NCI-H1092 treated with DMSO at 0.1 percent for 48 hours (cell line): Measurements from ENCODE around the gene CCT2.

Experiments
- DNase-seq: peaks from one replicate; lab custom pipeline; 2025; lab: John Stamatoyannopoulos, UW

The CCT2 gene

GRCh38 chr12:69585189-69586062 lies at the start of gene CCT2:
CCT2 (plus strand) TSS chr12:69585459; CDS start chr12:69585522, 63 bp downstream.
- DNase-seq = peak; percentile 89

GRCh38 chr12:69540987-69541386 lies 44.3 kb upstream of the CCT2 start:
- no peak for DNase-seq

GRCh38 chr12:69544087-69544486 lies 41.2 kb upstream of the CCT2 start:
- no peak for DNase-seq

- no peak for DNase-seq
Observed at GRCh38 chr12:69545081-69545480, 40.2 kb upstream of the CCT2 start.

- DNase-seq = no peak
Observed at GRCh38 chr12:69546693-69547438, 38.4 kb upstream of the CCT2 start.

- DNase-seq = no peak
Observed at GRCh38 chr12:69548687-69549086, 36.6 kb upstream of the CCT2 start.

GRCh38 chr12:69550569-69551350 lies 34.5 kb upstream of the CCT2 start:
- DNase-seq = no peak

- DNase-seq = peak; percentile 1
Observed at GRCh38 chr12:69553628-69554248, 31.5 kb upstream of the CCT2 start.

GRCh38 chr12:69555461-69555860 lies 29.8 kb upstream of the CCT2 start:
- no peak for DNase-seq

- no peak for DNase-seq
Observed at GRCh38 chr12:69556383-69556782, 28.9 kb upstream of the CCT2 start.

- DNase-seq = no peak
Observed at GRCh38 chr12:69563166-69563762, 22.0 kb upstream of the CCT2 start.

- no peak for DNase-seq
Observed at GRCh38 chr12:69566603-69567002, 18.7 kb upstream of the CCT2 start.

GRCh38 chr12:69569236-69569635 lies 16.0 kb upstream of the CCT2 start:
- no peak for DNase-seq

GRCh38 chr12:69570000-69570516 lies 15.2 kb upstream of the CCT2 start:
- DNase-seq = no peak

- peak; percentile 41 for DNase-seq
Observed at GRCh38 chr12:69570545-69571399, 14.5 kb upstream of the CCT2 start.

- DNase-seq = no peak
Observed at GRCh38 chr12:69575346-69575745, 9.9 kb upstream of the CCT2 start.

- no peak for DNase-seq
Observed at GRCh38 chr12:69578283-69578682, 7.0 kb upstream of the CCT2 start.

GRCh38 chr12:69579029-69579428 lies 6.2 kb upstream of the CCT2 start:
- no peak for DNase-seq

- DNase-seq = no peak
Observed at GRCh38 chr12:69580074-69580473, 5.2 kb upstream of the CCT2 start.

- DNase-seq = no peak
Observed at GRCh38 chr12:69583203-69583602, 2.1 kb upstream of the CCT2 start.
